GM18502 (cell line): ENCODE results near the gene SLC7A4.

ENCODE experiments used
- ATAC-seq: cut with Tn5 transposase; IDR thresholded peaks from one replicate; pipeline ENCODE4 v1.9.1; 2021; ENCODE audit warnings: mild to moderate bottlenecking; ENCODE audit not compliant: unreplicated experiment, poor library complexity

SLC7A4 gene

GRCh38 chr22:20990184-20991180 is 41.9 kb downstream of the SLC7A4 start:
- ATAC-seq: no peak

GRCh38 chr22:20989323-20990138 is 42.8 kb downstream of the SLC7A4 start:
- ATAC-seq: no peak

- ATAC-seq: no peak
These were observed 43.6 kb downstream of the SLC7A4 start for GRCh38 chr22:20988573-20989322.

- no peak for ATAC-seq
These were observed 45.0 kb downstream of the SLC7A4 start for GRCh38 chr22:20987375-20987774.

GRCh38 chr22:20986365-20986764 is 46.0 kb downstream of the SLC7A4 start:
- ATAC-seq: no peak

- ATAC-seq: no peak
These were observed 46.6 kb downstream of the SLC7A4 start for GRCh38 chr22:20985720-20986119.

GRCh38 chr22:20983081-20983771 is 49.1 kb downstream of the SLC7A4 start:
- ATAC-seq: no peak

- ATAC-seq: peak; percentile 25
These were observed 49.8 kb downstream of the SLC7A4 start for GRCh38 chr22:20982563-20982882.

GRCh38 chr22:20981787-20982562 is 50.4 kb downstream of the SLC7A4 start, which contains the start of gene LZTR1:
TSS of gene LZTR1 (plus strand) at chr22:20982297. CDS start at chr22:20982372, 75 bp downstream.
- peak; percentile 86 for ATAC-seq

GRCh38 chr22:20980938-20981722 is 51.2 kb downstream of the SLC7A4 start:
- no peak for ATAC-seq

- no peak for ATAC-seq
These were observed 51.8 kb downstream of the SLC7A4 start for GRCh38 chr22:20980523-20980922.

GRCh38 chr22:20979940-20980453 is 52.4 kb downstream of the SLC7A4 start:
- ATAC-seq: no peak

GRCh38 chr22:20979243-20979809 is 53.0 kb downstream of the SLC7A4 start:
- no peak for ATAC-seq
